Esophagus squamous epithelium (tissue), 5 donors: Measurements from ENCODE around the gene CECR2. TPM values are rescaled to one million over a fixed set of nuclear protein-coding genes. Genes with fewer than 3 reads are reported as not detected.

ENCODE experiments used
- DNase-seq: peaks from one replicate; lab custom pipeline; 2025; lab: John Stamatoyannopoulos, UW
- H3K27ac ChIP-seq, 4 donors: fragments of 200-600 bp; sonication (generic); one replicate each; pipeline ENCODE4 v1.5.1; 2016 to 2019; ENCODE audit warnings: mild to moderate bottlenecking in 1 of 4
- H3K27me3 ChIP-seq, 4 donors: fragments of 200-600 bp; sonication (generic); 1 replicate in 3 of 4; 2 replicates in 1 of 4; pipeline versions ENCODE4 v1.5.1 to v1.6.0; 2017 to 2021; ENCODE audit warnings: antibody characterized with exemption in 1 of 4
- H3K36me3 ChIP-seq, 3 donors: fragments of 200-600 bp; sonication (generic); one replicate each; pipeline ENCODE4 v1.5.1; 2016 to 2019
- H3K4me1 ChIP-seq, 3 donors: fragments of 200-600 bp; sonication (generic); one replicate each; pipeline ENCODE4 v1.5.1; 2017 to 2019
- H3K4me3 ChIP-seq, 4 donors: fragments of 200-600 bp; sonication (generic); 1 replicate in 3 of 4; 2 replicates in 1 of 4; pipeline ENCODE4 v1.5.1; 2016 to 2019; ENCODE audit warnings: mild to moderate bottlenecking in 2 of 4, moderate library complexity in 1 of 4
- H3K9me3 ChIP-seq, 3 donors: fragments of 200-600 bp; sonication (generic); one replicate each; pipeline ENCODE4 v1.5.1; 2016 to 2019
- CTCF ChIP-seq, 6 experiments: fragments of 450-650 bp in 4 of 6; fragments of 200-600 bp in 2 of 6; sonication (generic) in 2 of 6; IDR thresholded peaks; one replicate each; pipeline ENCODE4 v1.5.1; 2016 to 2019; ENCODE audit warnings: antibody characterized with exemption in 6 of 6, mild to moderate bottlenecking in 4 of 6, moderate library complexity in 4 of 6
- POLR2A ChIP-seq, 4 donors: fragments of 450-650 bp; IDR thresholded peaks; one replicate each; pipeline ENCODE4 v1.6.1; 2017; ENCODE audit warnings: antibody characterized with exemption in 4 of 4, mild to moderate bottlenecking in 4 of 4, moderate library complexity in 3 of 4
- WGBS, 2 donors: methylation state at CpG; one replicate each; pipeline ENCODE4 v1.1.5; 2018; 5-methylcytosine and 5-hydroxymethylcytosine counted together
- intact Hi-C: fragments of 100-400 bp; cut with DNase I; formaldehyde crosslinking; loops from one replicate; pipeline ENCODE4 v1.15.0; 2022
- total RNA-seq, 4 donors: library from RNA; depleted of rRNA; stranded (reverse); fragments of >200 nt; gene quantifications; one replicate each; pipeline ENCODE4 v1.1.0, GENCODE V29; 2016
- donor health status: DM: yes; HTN: yes; CAD: no.

Gene CECR2
- total RNA-seq, 4 donors from 2014 or later = 0.13 to 0.57 (median 0.26) TPM

GRCh38 chr22:17580441-17581031, 211.3 kb downstream of the CECR2 start:
- H3K36me3 ChIP-seq = no peaks in the 10 kb centered on the region
- intact Hi-C loops = no loop called here
- H3K4me1 ChIP-seq = peaks cover 0 to 16% (median 0%) of the 10 kb centered on the region in 3 donors
- H3K4me3 ChIP-seq = no peak overlapping the region
- TF ChIP-seq CTCF (IDR thresholded peaks at IDR 0.05) (no peak), POLR2A (IDR thresholded peaks at IDR 0.05) (no peak)
- peaks cover 0 to 45% (median 0%) of the 10 kb centered on the region in 4 donors for H3K27me3 ChIP-seq
- H3K27ac ChIP-seq = no peak overlapping the region
- no peak for DNase-seq
- WGBS, 2 donors = 60% methylated on average over 5 of the region's 15 CpGs; no CpG with 5 or more reads in 1 of the 2 donors
- no peaks in the 10 kb centered on the region for H3K9me3 ChIP-seq

- WGBS, 2 donors = no CpG with 5 or more reads among the region's 21 CpGs
- intact Hi-C loops = no loop called here
Observed at GRCh38 chr22:17581056-17581455, 211.8 kb downstream of the CECR2 start.

GRCh38 chr22:17581631-17582030, 212.4 kb downstream of the CECR2 start:
- WGBS, 2 donors = 81 to 93% methylated on average over 3 to 8 of the region's 17 CpGs
- TF ChIP-seq POLR2A (IDR thresholded peaks at IDR 0.05) = no peak
- no peak for TF ChIP-seq CTCF (IDR thresholded peaks at IDR 0.05)

More at GRCh38 chr22:17581056-17581455, 211.8 kb downstream of the CECR2 start:
- Histone ChIP-seq H3K27me3 (peaks cover 0 to 45% (median 0%) of the 10 kb centered on the region in 4 donors), H3K9me3 (no peaks in the 10 kb centered on the region), H3K27ac (no peak overlapping the region), H3K4me3 (no peak overlapping the region), H3K4me1 (peaks cover 0 to 10% (median 0%) of the 10 kb centered on the region in 3 donors), H3K36me3 (no peaks in the 10 kb centered on the region)
- no peak for DNase-seq
- TF ChIP-seq CTCF (IDR thresholded peaks at IDR 0.05) (no peak), POLR2A (IDR thresholded peaks at IDR 0.05) (no peak)

GRCh38 chr22:17583151-17583550, 213.9 kb downstream of the CECR2 start:
- whole genome bisulfite sequencing, 2 donors = 83 to 89% methylated on average over 1 to 8 of the region's 10 CpGs
- Histone ChIP-seq H3K36me3 (no peaks in the 10 kb centered on the region), H3K27ac (no peak overlapping the region), H3K9me3 (no peaks in the 10 kb centered on the region), H3K4me3 (no peak overlapping the region), H3K27me3 (peaks cover 0 to 39% (median 0%) of the 10 kb centered on the region in 4 donors), H3K4me1 (no peaks in the 10 kb centered on the region)
- intact Hi-C loops = no loop called here
- DNase-seq = no peak
- TF ChIP-seq CTCF (IDR thresholded peaks at IDR 0.05) = no peak
- no peak for TF ChIP-seq POLR2A (IDR thresholded peaks at IDR 0.05)

More at GRCh38 chr22:17581631-17582030, 212.4 kb downstream of the CECR2 start:
- Histone ChIP-seq H3K27ac (no peak overlapping the region), H3K27me3 (peaks cover 0 to 45% (median 0%) of the 10 kb centered on the region in 4 donors), H3K4me1 (peaks cover 0 to 6% (median 0%) of the 10 kb centered on the region in 3 donors), H3K36me3 (no peaks in the 10 kb centered on the region), H3K9me3 (no peaks in the 10 kb centered on the region), H3K4me3 (no peak overlapping the region)
- intact Hi-C loops = no loop called here
- DNase-seq = no peak

GRCh38 chr22:17586831-17587440, 217.7 kb downstream of the CECR2 start:
- peaks cover 0 to 5% (median 0%) of the 10 kb centered on the region in 4 donors for H3K27me3 ChIP-seq
- WGBS, 2 donors = 82 to 85% methylated on average over 7 to 8 of the region's 14 CpGs
- no peak overlapping the region for H3K4me3 ChIP-seq
- no peak for DNase-seq
- H3K27ac ChIP-seq = no peak overlapping the region
- no peaks in the 10 kb centered on the region for H3K9me3 ChIP-seq
- intact Hi-C loops = no loop called here
- H3K36me3 ChIP-seq = peaks cover 8 to 25% (median 11%) of the 10 kb centered on the region in 3 donors
- H3K4me1 ChIP-seq = no peaks in the 10 kb centered on the region
- TF ChIP-seq POLR2A (IDR thresholded peaks at IDR 0.05) (no peak), CTCF (IDR thresholded peaks at IDR 0.05) (no peak)
